GM23338 (cell line): ENCODE measurements around the gene GLDC. TPM values are rescaled to one million over a fixed set of nuclear protein-coding genes. Genes with fewer than 3 reads are reported as not detected.

Experiments
- CREB1 ChIP-seq: fragments of 250-450 bp; sonication (Bioruptor Pico); IDR thresholded peaks from 2 replicates; pipeline ENCODE4 v1.5.0; 2020; ENCODE audit warnings: low read depth, mild to moderate bottlenecking, moderate library complexity
- JUNB ChIP-seq: IDR thresholded peaks from one replicate; pipeline ENCODE4 v1.6.1; 2016; ENCODE audit warnings: antibody characterized with exemption; ENCODE audit not compliant: unreplicated experiment
- NANOG ChIP-seq: IDR thresholded peaks from 2 replicates; pipeline ENCODE4 v1.6.1; 2016; ENCODE audit warnings: antibody characterized with exemption, borderline replicate concordance
- POLR2AphosphoS5 ChIP-seq: IDR thresholded peaks from 2 replicates; pipeline ENCODE4 v1.6.1; 2016; ENCODE audit warnings: antibody characterized with exemption, low read depth
- ZNF114 ChIP-seq: fragments of 250-450 bp; sonication (Bioruptor Pico); IDR thresholded peaks from 2 replicates; pipeline ENCODE4 v1.5.0; 2020; ENCODE audit warnings: mild to moderate bottlenecking, moderate library complexity
- ZNF462 ChIP-seq: fragments of 250-450 bp; sonication (Bioruptor Pico); IDR thresholded peaks from 2 replicates; pipeline ENCODE4 v1.5.0; 2020; ENCODE audit warnings: mild to moderate bottlenecking, moderate library complexity
- polyA plus RNA-seq: library from polyadenylated mRNA; unstranded; fragments of >200 nt; fragmentation: Nextera tagmentation; extraction: Ambion mirVana; gene quantifications from 2 replicates; pipeline ENCODE4 v1.2.1, GENCODE V29; 2016
- total RNA-seq: library from RNA; depleted of rRNA; stranded (reverse); fragments of >200 nt; shearing (Covaris generic); gene quantifications from 2 replicates; pipeline ENCODE4 v1.2.3, GENCODE V29; 2014
- TF ChIP-seq, protein P1 (sequence below): IDR thresholded peaks from 2 replicates; pipeline ENCODE4 v1.6.1; 2016; ENCODE audit warnings: antibody characterized with exemption
- TF ChIP-seq, protein P2 (sequence below): IDR thresholded peaks from one replicate; pipeline ENCODE4 v1.6.1; 2018; ENCODE audit warnings: antibody characterized with exemption; ENCODE audit not compliant: unreplicated experiment

The GLDC gene
- total and polyA plus RNA-seq, 2 experiments from 2014 or later: 63.5 to 139 TPM

DNA sequence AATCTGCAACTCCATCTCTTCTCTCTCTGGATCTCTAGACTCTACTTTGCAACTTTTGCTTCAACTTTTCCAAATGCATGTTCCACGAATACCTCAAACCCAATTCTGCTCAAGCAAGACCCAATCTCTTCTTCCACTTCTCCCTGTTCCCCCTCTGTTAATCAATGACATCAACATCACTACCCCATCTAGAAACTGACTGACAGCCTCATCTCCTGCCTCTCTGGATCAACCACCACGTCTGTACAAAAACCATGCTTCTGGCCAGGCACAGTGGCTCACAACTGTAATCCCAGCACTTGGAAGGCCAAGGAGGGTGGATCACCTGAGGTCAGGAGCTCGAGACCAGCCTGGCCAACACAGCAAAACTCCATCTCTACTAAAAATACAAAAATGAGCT is 12.2 kb downstream of the GLDC start (continued):
- no peak for TF ChIP-seq ZNF462 (CRISPR knock-in tag)
- no peak for TF ChIP-seq NANOG
- TF ChIP-seq, protein P1, sequence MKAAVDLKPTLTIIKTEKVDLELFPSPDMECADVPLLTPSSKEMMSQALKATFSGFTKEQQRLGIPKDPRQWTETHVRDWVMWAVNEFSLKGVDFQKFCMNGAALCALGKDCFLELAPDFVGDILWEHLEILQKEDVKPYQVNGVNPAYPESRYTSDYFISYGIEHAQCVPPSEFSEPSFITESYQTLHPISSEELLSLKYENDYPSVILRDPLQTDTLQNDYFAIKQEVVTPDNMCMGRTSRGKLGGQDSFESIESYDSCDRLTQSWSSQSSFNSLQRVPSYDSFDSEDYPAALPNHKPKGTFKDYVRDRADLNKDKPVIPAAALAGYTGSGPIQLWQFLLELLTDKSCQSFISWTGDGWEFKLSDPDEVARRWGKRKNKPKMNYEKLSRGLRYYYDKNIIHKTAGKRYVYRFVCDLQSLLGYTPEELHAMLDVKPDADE: no peak
- TF ChIP-seq, protein P2, sequence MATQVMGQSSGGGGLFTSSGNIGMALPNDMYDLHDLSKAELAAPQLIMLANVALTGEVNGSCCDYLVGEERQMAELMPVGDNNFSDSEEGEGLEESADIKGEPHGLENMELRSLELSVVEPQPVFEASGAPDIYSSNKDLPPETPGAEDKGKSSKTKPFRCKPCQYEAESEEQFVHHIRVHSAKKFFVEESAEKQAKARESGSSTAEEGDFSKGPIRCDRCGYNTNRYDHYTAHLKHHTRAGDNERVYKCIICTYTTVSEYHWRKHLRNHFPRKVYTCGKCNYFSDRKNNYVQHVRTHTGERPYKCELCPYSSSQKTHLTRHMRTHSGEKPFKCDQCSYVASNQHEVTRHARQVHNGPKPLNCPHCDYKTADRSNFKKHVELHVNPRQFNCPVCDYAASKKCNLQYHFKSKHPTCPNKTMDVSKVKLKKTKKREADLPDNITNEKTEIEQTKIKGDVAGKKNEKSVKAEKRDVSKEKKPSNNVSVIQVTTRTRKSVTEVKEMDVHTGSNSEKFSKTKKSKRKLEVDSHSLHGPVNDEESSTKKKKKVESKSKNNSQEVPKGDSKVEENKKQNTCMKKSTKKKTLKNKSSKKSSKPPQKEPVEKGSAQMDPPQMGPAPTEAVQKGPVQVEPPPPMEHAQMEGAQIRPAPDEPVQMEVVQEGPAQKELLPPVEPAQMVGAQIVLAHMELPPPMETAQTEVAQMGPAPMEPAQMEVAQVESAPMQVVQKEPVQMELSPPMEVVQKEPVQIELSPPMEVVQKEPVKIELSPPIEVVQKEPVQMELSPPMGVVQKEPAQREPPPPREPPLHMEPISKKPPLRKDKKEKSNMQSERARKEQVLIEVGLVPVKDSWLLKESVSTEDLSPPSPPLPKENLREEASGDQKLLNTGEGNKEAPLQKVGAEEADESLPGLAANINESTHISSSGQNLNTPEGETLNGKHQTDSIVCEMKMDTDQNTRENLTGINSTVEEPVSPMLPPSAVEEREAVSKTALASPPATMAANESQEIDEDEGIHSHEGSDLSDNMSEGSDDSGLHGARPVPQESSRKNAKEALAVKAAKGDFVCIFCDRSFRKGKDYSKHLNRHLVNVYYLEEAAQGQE: no peak
- TF ChIP-seq CREB1: no peak
- TF ChIP-seq ZNF114 (CRISPR knock-in tag): no peak
- TF ChIP-seq JUNB: no peak
- TF ChIP-seq POLR2AphosphoS5: no peak
